ENCODE results near the gene GPD1.

The GPD1 gene

GRCh38 chr12:50057896-50058670 lies 45.7 kb upstream of the GPD1 start:
- TF ChIP-seq NFIC (IDR thresholded peaks at IDR 0.05), result no peak
- TF ChIP-seq CREB1 (IDR thresholded peaks at IDR 0.05; ENCODE audit: low read depth), result no peak
- TF ChIP-seq USF1 (IDR thresholded peaks at IDR 0.05), result no peak

GRCh38 chr12:50058743-50059312 lies 45.0 kb upstream of the GPD1 start:
- TF ChIP-seq USF1 (IDR thresholded peaks at IDR 0.05) (no peak), RAD21 (IDR thresholded peaks at IDR 0.05; ENCODE audit: low read depth) (no peak), CREB1 (IDR thresholded peaks at IDR 0.05; ENCODE audit: low read depth) (no peak), ZBTB7A (IDR thresholded peaks at IDR 0.05; ENCODE audit: low read depth) (no peak), YY1 (IDR thresholded peaks at IDR 0.05; ENCODE audit: low read depth) (no peak), CEBPB (IDR thresholded peaks at IDR 0.05) (no peak), MAX (IDR thresholded peaks at IDR 0.05) (no peak), TCF12 (IDR thresholded peaks at IDR 0.05; ENCODE audit: low read depth) (no peak), TAF1 (IDR thresholded peaks at IDR 0.05; ENCODE audit: low read depth) (no peak), EGR1 (IDR thresholded peaks at IDR 0.05) (no peak), REST (IDR thresholded peaks at IDR 0.05; ENCODE audit: low read depth) (no peak), EP300 (IDR thresholded peaks at IDR 0.05; ENCODE audit: borderline replicate concordance) (no peak), FOXM1 (IDR thresholded peaks at IDR 0.05; ENCODE audit: borderline replicate concordance, low read depth) (no peak), TEAD4 (IDR thresholded peaks at IDR 0.05) (no peak), NFIC (IDR thresholded peaks at IDR 0.05) (no peak)

- no peak for TF ChIP-seq TCF12 (IDR thresholded peaks at IDR 0.05; ENCODE audit: low read depth)
- TF ChIP-seq NFIC (IDR thresholded peaks at IDR 0.05), result no peak
- no peak for TF ChIP-seq TEAD4 (IDR thresholded peaks at IDR 0.05)
- TF ChIP-seq EP300 (IDR thresholded peaks at IDR 0.05; ENCODE audit: borderline replicate concordance), result no peak
- no peak for TF ChIP-seq CREB1 (IDR thresholded peaks at IDR 0.05; ENCODE audit: low read depth)
Observed at GRCh38 chr12:50059440-50060119, 44.2 kb upstream of the GPD1 start.

GRCh38 chr12:50060120-50060468 lies 43.7 kb upstream of the GPD1 start:
- no peak for TF ChIP-seq CREB1 (IDR thresholded peaks at IDR 0.05; ENCODE audit: low read depth)
- TF ChIP-seq TCF12 (IDR thresholded peaks at IDR 0.05; ENCODE audit: low read depth), result no peak
- no peak for TF ChIP-seq REST (IDR thresholded peaks at IDR 0.05; ENCODE audit: low read depth)
- TF ChIP-seq NFIC (IDR thresholded peaks at IDR 0.05), result no peak
- TF ChIP-seq USF1 (IDR thresholded peaks at IDR 0.05), result no peak
- TF ChIP-seq FOXM1 (IDR thresholded peaks at IDR 0.05; ENCODE audit: borderline replicate concordance, low read depth), result no peak
- no peak for TF ChIP-seq MAX (IDR thresholded peaks at IDR 0.05)
- no peak for TF ChIP-seq YY1 (IDR thresholded peaks at IDR 0.05; ENCODE audit: low read depth)
- no peak for TF ChIP-seq ZBTB7A (IDR thresholded peaks at IDR 0.05; ENCODE audit: low read depth)
- TF ChIP-seq CEBPB (IDR thresholded peaks at IDR 0.05), result no peak
- TF ChIP-seq EP300 (IDR thresholded peaks at IDR 0.05; ENCODE audit: borderline replicate concordance), result no peak
- no peak for TF ChIP-seq TEAD4 (IDR thresholded peaks at IDR 0.05)
- no peak for TF ChIP-seq EGR1 (IDR thresholded peaks at IDR 0.05)
- TF ChIP-seq RAD21 (IDR thresholded peaks at IDR 0.05; ENCODE audit: low read depth), result no peak
- TF ChIP-seq TAF1 (IDR thresholded peaks at IDR 0.05; ENCODE audit: low read depth), result no peak

GRCh38 chr12:50061171-50061570 lies 42.6 kb upstream of the GPD1 start:
- no peak for TF ChIP-seq TEAD4 (IDR thresholded peaks at IDR 0.05)
- TF ChIP-seq EGR1 (IDR thresholded peaks at IDR 0.05), result no peak
- no peak for TF ChIP-seq CEBPB (IDR thresholded peaks at IDR 0.05)
- TF ChIP-seq YY1 (IDR thresholded peaks at IDR 0.05; ENCODE audit: low read depth), result no peak
- no peak for TF ChIP-seq RAD21 (IDR thresholded peaks at IDR 0.05; ENCODE audit: low read depth)
- TF ChIP-seq REST (IDR thresholded peaks at IDR 0.05; ENCODE audit: low read depth), result no peak
- TF ChIP-seq TCF12 (IDR thresholded peaks at IDR 0.05; ENCODE audit: low read depth), result no peak
- no peak for TF ChIP-seq NFIC (IDR thresholded peaks at IDR 0.05)
- no peak for TF ChIP-seq ZBTB7A (IDR thresholded peaks at IDR 0.05; ENCODE audit: low read depth)
- TF ChIP-seq USF1 (IDR thresholded peaks at IDR 0.05), result no peak
- no peak for TF ChIP-seq MAX (IDR thresholded peaks at IDR 0.05)
- TF ChIP-seq CREB1 (IDR thresholded peaks at IDR 0.05; ENCODE audit: low read depth), result no peak
- no peak for TF ChIP-seq FOXM1 (IDR thresholded peaks at IDR 0.05; ENCODE audit: borderline replicate concordance, low read depth)
- no peak for TF ChIP-seq TAF1 (IDR thresholded peaks at IDR 0.05; ENCODE audit: low read depth)
- no peak for TF ChIP-seq EP300 (IDR thresholded peaks at IDR 0.05; ENCODE audit: borderline replicate concordance)
